HUES48 (cell line): Measurements from ENCODE around the gene SMAP1.

Experiments
- H3K27ac ChIP-seq: one replicate; pipeline ENCODE4 v1.7.0; 2013; ENCODE audit warnings: low read depth, low read length, inconsistent platforms
- H3K27me3 ChIP-seq: 2 replicates; pipeline ENCODE4 v1.6.1; 2013; ENCODE audit warnings: mild to moderate bottlenecking, low read length; ENCODE audit not compliant: control insufficient read depth, insufficient read depth
- H3K36me3 ChIP-seq: 2 replicates; pipeline ENCODE4 v1.6.1; 2013; ENCODE audit warnings: low read length; ENCODE audit not compliant: control insufficient read depth, insufficient read depth
- H3K4me1 ChIP-seq: 2 replicates; pipeline ENCODE4 v1.6.1; 2013; ENCODE audit warnings: mild to moderate bottlenecking, low read length; ENCODE audit not compliant: control insufficient read depth, insufficient read depth
- H3K4me3 ChIP-seq: 2 replicates; pipeline ENCODE4 v1.5.1; 2013; ENCODE audit warnings: mild to moderate bottlenecking, low read depth, low read length
- H3K9ac ChIP-seq: 2 replicates; pipeline ENCODE4 v1.6.1; 2013; ENCODE audit warnings: mild to moderate bottlenecking, low read depth, low read length, moderate library complexity
- H3K9me3 ChIP-seq: 2 replicates; pipeline ENCODE4 v1.6.1; 2013; ENCODE audit warnings: low read length; ENCODE audit not compliant: control insufficient read depth, insufficient read depth

The SMAP1 gene

DNA sequence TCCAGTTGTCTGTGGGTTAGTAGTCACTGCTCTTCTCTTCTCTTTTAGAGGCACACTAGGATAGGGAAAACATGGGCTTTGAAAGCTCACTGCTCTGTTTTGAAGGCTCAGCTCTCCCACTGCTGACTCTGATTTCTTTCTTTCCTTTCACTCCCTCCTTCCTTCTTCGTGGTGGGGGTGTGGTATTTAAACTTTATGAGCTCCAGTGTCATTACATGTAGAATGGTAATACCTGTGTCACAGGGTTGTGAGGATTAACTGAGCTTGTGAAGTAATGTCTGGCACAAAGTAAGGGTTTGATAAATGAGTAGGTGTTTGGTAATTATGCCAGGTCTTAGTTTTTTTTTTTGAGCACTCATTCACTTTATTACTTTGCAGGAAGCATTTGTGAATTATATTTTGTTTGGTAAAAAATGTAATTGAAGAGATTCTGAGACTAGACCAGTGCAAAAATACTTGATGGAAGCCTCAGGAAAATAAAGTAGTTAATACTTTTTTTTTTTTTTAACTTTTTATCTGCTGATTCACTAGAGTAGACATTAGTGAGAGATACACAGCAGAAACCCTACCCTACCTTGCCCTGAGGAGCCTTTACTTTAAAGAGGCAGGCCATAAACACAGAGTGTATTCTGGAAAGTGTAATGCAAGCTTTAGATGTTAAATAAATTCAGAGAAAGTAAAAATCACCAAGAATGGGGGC lies 17.3 kb downstream of the SMAP1 start:
- no peaks in the 10 kb centered on the region for H3K27me3 ChIP-seq
- H3K4me1 ChIP-seq: peaks cover 18% of the 10 kb centered on the region
- H3K9me3 ChIP-seq: no peaks in the 10 kb centered on the region
- no peaks in the 10 kb centered on the region for H3K36me3 ChIP-seq
- H3K4me3 ChIP-seq: no peak overlapping the region
- peak overlapping the region; percentile 58 for H3K27ac ChIP-seq
- H3K9ac ChIP-seq: no peak overlapping the region

DNA sequence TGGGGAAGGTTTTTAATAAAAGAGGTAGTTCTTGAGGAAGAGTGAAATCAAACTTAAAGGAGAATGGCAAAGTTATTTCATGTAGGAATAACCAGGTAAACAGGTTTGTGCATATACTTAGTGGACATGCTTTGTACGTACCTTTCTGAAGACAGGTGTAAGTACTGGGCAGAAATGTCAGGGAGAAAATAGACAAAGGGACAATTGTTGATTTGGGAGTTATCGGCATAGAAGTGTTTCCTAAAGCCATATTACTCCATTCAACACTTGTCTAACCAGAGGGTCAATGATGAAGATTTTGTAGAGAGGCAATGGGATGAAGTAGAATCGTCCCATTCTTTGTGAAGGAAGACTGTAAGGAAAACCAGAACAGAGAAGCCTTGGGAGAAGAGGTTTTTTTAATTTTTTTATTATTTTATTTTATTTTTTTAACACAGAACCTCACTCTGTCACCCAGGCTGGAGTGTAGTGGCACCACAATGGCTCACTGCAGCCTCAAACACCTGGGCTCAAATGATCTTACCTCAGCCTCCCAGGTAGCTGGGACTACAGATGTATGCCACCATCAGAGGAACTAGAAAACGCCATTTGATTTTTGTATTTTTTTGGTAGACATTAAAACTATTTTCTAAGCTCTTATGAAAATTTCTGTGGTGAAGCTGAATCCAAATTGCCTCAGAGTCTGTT lies 18.0 kb downstream of the SMAP1 start:
- H3K4me1 ChIP-seq: peaks cover 18% of the 10 kb centered on the region
- no peaks in the 10 kb centered on the region for H3K27me3 ChIP-seq
- no peak overlapping the region for H3K27ac ChIP-seq
- no peaks in the 10 kb centered on the region for H3K36me3 ChIP-seq
- H3K9me3 ChIP-seq: no peaks in the 10 kb centered on the region
- no peak overlapping the region for H3K9ac ChIP-seq
- no peak overlapping the region for H3K4me3 ChIP-seq

GRCh38 chr6:70686548-70687133 lies 19.0 kb downstream of the SMAP1 start:
- Histone ChIP-seq H3K36me3 (no peaks in the 10 kb centered on the region), H3K4me3 (no peak overlapping the region), H3K27ac (no peak overlapping the region), H3K9me3 (no peaks in the 10 kb centered on the region), H3K27me3 (no peaks in the 10 kb centered on the region), H3K4me1 (peaks cover 16% of the 10 kb centered on the region), H3K9ac (no peak overlapping the region)

DNA sequence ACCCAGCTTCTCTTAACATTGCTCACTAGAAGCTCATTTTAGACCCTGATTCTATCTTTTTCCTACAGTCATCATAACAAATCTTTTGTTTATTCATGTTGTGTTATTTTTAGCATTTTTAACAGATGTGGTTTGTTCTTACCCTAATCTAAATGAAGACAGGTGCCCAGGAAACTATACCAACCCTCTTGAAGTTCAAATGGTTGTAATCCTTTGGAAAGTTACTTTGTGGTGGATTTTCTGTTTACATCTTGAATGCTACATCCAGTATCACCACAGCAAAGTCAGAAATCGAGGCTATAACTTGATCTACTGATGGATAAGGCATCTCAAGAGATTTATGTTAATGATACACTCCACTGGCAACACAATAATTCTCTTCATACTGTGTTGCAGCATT lies 26.2 kb downstream of the SMAP1 start:
- Histone ChIP-seq H3K4me3 (no peak overlapping the region), H3K9ac (no peak overlapping the region), H3K27ac (no peak overlapping the region), H3K4me1 (no peaks in the 10 kb centered on the region), H3K9me3 (no peaks in the 10 kb centered on the region), H3K27me3 (no peaks in the 10 kb centered on the region), H3K36me3 (no peaks in the 10 kb centered on the region)

GRCh38 chr6:70694371-70694770 lies 26.7 kb downstream of the SMAP1 start:
- Histone ChIP-seq H3K27ac (no peak overlapping the region), H3K4me1 (no peaks in the 10 kb centered on the region), H3K9ac (no peak overlapping the region), H3K9me3 (no peaks in the 10 kb centered on the region), H3K27me3 (no peaks in the 10 kb centered on the region), H3K36me3 (no peaks in the 10 kb centered on the region), H3K4me3 (no peak overlapping the region)

DNA sequence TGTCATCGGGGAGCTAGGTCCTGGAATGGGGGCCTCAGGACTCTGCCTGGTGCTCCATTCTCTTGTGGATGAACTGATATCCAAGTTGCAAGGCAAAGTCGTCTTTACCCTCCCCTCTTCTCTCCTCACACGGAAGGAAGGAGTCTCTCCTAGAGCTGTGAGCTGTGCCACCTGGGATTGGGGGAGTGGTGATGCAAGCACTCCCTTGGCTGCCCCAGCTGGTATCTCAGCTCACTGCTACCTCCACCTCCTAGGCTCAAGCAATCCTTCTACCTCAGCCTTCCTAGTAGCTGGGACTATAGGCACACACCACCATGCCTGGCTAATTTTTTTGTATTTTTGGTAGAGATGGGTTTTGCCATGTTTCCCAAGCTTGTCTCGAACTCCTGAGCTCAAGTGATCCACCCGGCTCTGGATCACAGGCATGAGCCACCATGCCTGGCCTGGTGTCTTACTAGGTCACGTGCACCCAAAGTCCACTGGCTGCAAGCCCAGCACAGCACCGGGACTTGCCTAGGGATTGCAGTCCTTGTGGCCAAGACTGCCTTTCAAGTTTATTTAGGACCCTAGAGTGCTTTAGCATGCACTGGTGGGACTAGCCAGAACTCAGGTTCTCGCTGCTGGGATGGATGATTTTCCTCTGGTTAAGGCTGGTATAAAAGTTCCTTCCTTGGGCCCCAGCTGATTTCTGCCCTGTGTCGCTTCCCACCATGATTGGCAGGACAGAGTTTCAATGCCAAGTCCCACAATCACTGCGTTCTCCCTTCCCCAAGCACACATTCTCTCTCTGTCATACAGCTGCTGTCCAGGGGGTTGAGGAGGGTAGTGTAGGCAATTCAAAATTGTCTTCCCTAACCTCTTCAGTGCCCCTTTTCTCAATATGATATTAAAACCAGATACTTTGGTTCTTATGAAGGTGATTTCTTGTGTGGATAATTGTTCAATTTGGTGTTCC lies 33.5 kb downstream of the SMAP1 start:
- H3K27me3 ChIP-seq: no peaks in the 10 kb centered on the region
- no peak overlapping the region for H3K27ac ChIP-seq
- no peak overlapping the region for H3K9ac ChIP-seq
- no peaks in the 10 kb centered on the region for H3K4me1 ChIP-seq
- no peaks in the 10 kb centered on the region for H3K36me3 ChIP-seq
- H3K9me3 ChIP-seq: no peaks in the 10 kb centered on the region
- no peak overlapping the region for H3K4me3 ChIP-seq

DNA sequence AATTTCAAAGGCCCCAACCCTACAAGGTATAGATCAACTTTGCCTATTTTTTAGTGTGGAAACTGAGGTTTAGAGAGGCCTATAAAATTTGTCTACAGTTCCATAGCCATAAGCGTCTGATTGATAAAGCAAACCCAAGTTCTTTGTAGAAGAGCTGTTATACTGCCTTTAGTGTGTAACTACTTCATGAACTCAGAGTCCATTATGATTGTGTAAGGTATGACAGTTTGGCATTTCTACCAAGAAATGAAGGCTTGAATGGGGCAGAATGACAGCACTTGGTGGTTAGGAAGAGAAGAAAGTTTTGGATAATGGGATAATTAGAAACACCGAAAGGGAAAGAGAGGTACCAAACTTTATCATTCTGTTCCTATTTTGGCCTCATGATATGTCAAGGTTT lies 38.1 kb downstream of the SMAP1 start:
- no peaks in the 10 kb centered on the region for H3K27me3 ChIP-seq
- H3K9me3 ChIP-seq: no peaks in the 10 kb centered on the region
- no peaks in the 10 kb centered on the region for H3K36me3 ChIP-seq
- H3K4me1 ChIP-seq: peaks cover 6% of the 10 kb centered on the region
- no peak overlapping the region for H3K4me3 ChIP-seq
- H3K27ac ChIP-seq: no peak overlapping the region
- H3K9ac ChIP-seq: no peak overlapping the region

DNA sequence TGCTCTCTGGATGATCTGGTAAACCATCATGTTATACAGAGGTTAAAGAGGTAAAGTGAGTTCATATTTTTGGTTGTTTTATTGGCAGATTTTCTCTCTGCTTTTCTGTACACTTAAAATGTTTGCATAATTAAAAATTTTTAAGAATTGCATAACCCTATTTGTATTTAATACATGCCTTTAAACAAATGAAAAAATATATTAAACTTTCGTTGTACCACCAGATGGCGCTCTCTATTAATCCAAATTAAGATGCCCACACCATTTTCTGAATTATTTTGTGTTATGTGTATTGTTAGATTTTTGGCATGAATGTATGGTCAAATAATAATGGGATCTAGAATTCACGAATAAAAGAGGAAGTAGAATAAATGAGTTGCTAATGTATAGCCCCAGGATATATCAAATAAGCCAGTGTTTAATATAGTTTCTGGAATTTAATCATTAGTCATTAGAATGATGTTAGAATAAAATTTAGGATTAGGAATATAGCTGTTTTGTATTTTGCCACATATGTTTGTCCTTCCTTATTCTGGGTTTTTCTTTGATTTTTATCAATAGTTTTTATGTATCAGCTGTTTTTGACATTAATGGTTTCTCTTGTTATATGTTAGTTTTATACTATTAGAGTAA lies 38.9 kb downstream of the SMAP1 start:
- H3K36me3 ChIP-seq: no peaks in the 10 kb centered on the region
- no peak overlapping the region for H3K4me3 ChIP-seq
- H3K4me1 ChIP-seq: peaks cover 6% of the 10 kb centered on the region
- H3K27me3 ChIP-seq: no peaks in the 10 kb centered on the region
- H3K27ac ChIP-seq: no peak overlapping the region
- H3K9me3 ChIP-seq: no peaks in the 10 kb centered on the region
- no peak overlapping the region for H3K9ac ChIP-seq

DNA sequence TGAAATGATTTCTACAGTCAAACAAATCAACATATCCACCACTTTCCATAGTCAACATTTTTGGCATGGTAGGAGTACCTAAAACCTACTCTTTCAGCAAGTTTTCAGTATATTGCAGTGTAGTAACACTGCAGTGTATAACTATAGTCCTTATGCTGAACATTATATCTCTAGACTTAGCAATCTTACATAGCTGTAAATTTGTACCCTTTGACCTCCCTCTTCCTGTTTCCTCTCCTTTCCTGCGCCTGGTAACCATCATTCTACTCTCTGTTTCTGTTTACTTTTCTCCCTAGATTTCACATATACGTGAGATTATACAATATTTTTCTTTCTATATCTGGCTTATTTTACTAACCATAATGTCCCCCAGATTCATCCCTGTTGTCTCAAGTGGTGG lies 40.2 kb downstream of the SMAP1 start:
- H3K9me3 ChIP-seq: no peaks in the 10 kb centered on the region

DNA sequence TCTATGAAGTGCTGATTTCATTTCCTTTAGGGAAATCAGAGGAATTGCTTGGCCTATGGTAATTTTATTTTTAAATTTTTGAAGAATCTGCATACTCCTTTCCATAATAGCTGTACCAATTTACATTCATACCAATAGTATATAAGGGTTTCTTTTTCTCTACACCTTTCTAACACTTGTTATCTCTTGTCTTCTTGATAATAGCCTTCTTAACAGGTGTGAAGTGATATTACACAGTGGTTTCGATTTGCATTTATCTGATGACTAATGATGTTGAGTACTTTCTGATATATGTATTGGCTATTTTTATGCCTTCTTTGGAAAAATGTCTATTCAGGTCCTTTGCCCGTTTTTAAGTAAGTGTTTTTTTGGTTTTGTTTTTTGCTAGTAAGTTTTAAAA lies 40.8 kb downstream of the SMAP1 start:
- Histone ChIP-seq H3K27ac (no peak overlapping the region), H3K4me3 (no peak overlapping the region), H3K9me3 (no peaks in the 10 kb centered on the region)

More for the DNA sequence above, 40.2 kb downstream of the SMAP1 start:
- Histone ChIP-seq H3K36me3 (no peaks in the 10 kb centered on the region), H3K27me3 (no peaks in the 10 kb centered on the region), H3K9ac (no peak overlapping the region), H3K4me1 (peaks cover 6% of the 10 kb centered on the region), H3K4me3 (no peak overlapping the region), H3K27ac (no peak overlapping the region)

More for the DNA sequence above, 40.8 kb downstream of the SMAP1 start:
- H3K4me1 ChIP-seq: peaks cover 6% of the 10 kb centered on the region
- H3K27me3 ChIP-seq: no peaks in the 10 kb centered on the region
- H3K9ac ChIP-seq: no peak overlapping the region
- H3K36me3 ChIP-seq: no peaks in the 10 kb centered on the region
